C4-2B (cell line): ENCODE measurements around the gene REEP3.

Experiments used
- CTCF ChIP-seq: fragments of 450-650 bp; conservative IDR thresholded peaks from 2 replicates; pipeline ENCODE4 v1.5.1; 2017; ENCODE audit warnings: mild to moderate bottlenecking
- ZFX ChIP-seq: fragments of 450-650 bp; IDR thresholded peaks from 2 replicates; pipeline ENCODE4 v1.6.1; 2017

- no peak for TF ChIP-seq CTCF
- TF ChIP-seq ZFX = no peak
These were observed 109.9 kb downstream of the REEP3 start for GRCh38 chr10:63630931-63631680.
